GM21529 (cell line): Measurements from ENCODE around the gene ITSN1.

Source experiments
- ATAC-seq: cut with Tn5 transposase; IDR thresholded peaks from one replicate; pipeline ENCODE4 v1.9.1; 2021; ENCODE audit not compliant: unreplicated experiment

The ITSN1 gene

DNA sequence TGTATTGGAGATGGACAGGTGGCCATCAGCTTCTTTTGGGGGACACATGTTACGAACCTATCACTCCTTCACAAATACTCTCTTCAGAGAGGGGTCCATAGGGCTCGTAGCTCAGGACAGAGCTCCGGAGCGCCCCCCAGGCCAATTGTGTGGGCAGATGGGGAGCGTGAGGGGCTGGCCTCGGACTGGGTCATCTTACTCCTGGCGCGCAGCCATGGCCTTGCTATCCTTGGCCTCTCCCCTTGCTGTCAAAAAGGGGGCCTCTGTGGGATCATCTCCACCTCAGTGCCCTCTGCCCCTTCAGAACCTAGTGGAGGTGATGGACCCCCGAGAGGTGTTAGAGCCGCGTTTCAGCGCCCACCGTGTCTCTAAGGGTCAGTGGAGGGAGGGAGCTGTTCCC lies 238.3 kb downstream of the ITSN1 start:
- no peak for ATAC-seq

DNA sequence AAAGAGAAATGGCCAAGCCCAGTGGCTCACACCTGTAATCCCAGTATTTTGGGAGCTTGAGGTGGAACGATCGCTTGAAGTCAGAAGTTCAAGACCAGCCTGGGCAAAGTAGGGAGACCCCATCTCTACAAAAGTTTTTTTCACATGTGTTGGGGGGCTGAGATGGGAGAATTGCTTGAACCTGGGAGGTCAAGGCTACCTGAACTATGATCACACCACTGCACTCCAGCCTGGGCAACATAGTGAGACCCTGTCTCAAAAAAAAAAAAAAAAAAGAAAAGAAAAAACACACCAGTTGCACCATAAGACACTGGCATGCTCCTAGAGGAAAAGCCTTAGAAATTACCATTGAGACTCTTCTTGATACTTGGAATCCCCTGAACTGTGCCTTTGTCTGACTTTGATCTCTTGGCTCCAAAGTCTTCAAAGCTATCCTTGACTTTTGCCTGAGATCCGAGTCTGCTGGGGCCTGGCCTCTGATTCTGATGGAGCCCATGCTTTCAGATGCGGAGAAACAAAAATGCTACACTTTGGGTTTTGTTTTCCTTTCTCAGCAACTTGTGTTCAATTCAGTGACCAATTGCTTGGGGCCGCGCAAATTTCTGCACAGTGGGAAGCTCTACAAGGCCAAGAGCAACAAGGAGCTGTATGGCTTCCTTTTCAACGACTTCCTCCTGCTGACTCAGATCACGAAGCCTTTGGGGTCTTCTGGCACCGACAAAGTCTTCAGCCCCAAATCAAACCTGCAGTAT lies 239.6 kb downstream of the ITSN1 start:
- ATAC-seq: no peak

DNA sequence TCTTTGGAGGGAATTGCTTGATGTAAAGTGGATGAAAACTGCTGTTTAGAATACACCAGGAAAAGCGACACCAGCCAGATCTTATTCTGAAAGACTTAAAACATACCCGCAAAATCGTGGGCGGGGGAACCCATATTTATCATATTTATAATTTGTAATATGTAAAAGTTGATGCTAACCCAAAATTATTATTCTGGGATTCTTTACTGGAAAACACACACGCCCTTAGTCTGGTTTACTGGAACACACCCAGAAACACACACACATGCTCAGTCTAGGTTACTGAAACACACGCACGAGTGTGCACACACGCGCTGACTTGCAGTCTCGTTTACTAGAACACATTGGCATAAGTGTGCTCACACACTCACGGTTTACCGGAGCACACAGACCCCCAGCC lies 240.8 kb downstream of the ITSN1 start:
- ATAC-seq: no peak

DNA sequence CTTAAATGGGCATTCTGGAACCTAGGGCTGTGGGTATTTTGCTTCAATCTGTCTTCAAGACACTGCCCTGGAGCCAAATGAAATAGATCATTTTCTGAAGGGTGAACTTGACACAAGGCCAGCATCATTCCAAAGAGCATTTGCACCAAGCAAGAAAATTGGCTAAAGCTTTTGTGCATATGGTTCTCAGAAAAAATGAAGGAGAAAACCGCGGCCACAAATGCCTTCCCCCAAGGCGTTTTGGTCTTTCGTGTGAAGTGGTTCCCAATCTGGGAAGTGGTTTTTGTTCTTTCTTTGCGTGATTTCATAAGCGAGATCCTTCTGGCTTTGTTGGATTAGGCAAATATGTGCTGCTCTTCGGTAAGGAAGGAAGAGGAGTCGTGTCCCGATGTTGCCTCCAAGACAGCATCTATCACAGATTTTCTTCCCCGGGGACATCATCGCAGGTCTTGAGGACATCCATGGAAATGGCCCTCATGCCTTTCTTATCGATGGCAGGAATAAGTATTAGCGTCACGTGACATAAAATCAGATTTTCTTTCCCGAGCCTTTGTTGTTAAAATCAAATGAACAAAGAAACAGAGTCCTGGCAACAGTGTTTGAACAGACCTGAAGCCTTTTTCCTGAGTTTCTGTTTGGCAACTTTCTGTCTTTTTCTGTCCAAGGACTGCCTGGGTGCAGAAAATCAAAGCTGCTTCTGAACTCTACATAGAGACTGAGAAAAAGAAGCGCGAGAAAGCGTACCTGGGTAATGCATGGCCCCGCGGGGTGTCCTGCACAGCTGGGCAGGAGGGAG lies 242.3 kb downstream of the ITSN1 start:
- ATAC-seq: no peak

DNA sequence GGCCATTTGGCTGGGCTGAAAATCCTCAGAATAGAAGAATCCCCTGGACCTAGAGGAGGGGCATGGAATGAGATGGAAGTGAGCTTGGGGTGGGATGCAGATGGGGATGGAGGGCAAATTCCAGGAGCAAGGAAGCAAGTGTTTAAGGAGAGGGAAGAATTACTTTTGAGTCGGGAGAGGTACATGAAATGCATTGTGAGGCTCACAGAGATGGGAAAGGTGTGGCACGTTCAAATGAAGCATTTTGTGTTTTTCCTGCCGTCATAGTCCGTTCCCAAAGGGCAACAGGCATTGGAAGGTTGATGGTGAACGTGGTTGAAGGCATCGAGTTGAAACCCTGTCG lies 242.8 kb downstream of the ITSN1 start:
- no peak for ATAC-seq

DNA sequence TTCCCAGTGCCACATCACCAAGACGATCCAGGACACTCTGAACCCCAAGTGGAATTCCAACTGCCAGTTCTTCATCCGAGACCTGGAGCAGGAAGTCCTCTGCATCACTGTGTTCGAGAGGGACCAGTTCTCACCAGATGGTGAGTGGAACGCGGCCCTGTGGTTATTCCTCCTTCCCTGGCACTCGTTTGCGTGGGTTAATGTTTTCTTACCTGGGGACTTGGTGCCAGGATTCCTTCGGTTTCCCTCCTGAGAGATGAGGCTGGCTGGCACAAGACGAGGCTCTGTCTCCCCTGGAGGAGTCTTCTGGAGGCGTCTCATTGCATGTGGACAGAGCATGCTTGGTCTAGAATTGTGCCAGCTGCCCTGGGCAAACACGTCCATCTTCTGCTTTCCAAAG lies 244.0 kb downstream of the ITSN1 start:
- ATAC-seq: no peak

DNA sequence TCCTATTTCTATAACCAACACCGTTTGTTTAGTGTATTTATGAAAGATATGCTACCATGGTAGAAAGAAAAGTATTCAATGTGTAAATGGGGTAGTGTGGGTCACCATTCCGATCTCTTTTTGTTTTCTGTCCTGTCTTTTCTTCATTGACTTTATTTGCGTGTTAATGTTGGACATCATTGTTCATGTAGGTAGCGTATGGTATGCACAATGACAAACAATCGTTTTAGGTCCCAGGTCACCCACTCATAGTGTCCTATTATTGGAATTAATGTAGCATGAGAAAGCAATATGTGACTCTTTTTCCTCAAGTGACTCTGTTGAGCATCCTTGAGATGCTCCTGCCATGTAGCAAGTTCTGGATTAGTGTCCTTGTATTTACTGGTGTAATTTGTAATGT lies 247.9 kb downstream of the ITSN1 start:
- no peak for ATAC-seq

DNA sequence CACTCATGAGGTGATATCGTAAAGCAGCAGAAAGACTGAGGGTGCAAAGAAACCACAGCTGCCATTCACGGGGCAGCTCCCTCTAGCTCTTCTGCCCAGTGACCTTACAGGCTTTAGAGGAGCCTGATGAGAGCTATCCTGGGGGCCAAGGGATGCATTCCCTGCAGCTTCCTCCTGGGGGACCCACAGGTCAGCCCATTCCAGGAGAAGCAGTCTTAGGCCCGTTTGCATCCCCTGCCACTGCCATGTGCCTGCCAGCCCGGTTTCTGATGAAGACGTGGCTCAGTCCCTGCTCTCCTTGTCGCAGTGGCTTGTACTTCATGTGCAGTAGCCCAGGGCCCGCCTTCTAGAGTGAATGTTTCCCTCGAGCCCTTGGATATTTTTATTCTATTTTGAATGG lies 250.6 kb downstream of the ITSN1 start:
- ATAC-seq: no peak

DNA sequence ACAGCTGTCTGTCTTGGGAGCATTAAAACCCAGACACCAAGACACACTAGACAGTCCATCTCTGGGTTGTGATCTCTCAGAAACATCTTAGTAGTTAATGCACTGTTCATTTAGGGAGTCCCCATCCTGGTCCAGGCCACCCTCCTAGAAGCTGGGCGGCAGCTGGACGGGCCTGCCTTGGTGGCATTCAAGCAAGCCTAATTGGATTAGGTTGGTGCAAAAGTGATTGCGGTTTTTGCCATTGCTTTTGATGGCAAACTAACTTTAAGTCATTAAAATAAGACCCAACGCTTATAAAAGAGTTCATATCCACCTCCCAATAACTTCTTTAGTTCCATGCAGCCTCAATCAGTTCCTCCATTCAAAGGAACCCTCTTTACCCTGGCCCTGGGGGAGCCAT lies 251.6 kb downstream of the ITSN1 start:
- no peak for ATAC-seq

DNA sequence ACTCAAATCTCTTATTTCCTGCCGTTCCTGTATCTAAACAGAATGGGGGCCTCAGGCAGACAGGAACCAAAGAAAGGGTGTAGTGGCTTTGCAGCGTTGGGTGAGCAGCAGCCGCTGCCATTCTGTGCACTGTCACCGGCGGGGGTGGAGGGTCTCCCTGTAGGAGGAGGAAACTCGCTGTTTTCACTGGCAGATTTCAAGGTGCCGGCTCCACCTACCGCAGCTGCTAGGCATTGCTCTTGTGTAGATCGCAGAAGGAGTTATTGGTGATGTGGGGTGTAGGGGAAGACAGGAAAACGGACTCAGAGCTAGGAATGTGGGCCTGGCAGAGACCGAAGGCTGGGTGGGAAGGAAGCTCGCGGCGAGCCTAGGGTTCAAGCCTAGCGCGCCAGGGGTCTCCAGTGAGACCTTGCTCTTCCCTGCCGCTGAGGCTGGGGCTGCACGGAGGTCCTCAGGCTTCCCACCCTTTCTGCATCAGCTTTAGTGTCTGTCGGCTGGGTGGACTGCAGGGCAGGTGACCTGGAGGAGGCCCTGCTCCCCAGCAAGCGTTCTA lies 252.5 kb downstream of the ITSN1 start:
- no peak for ATAC-seq

DNA sequence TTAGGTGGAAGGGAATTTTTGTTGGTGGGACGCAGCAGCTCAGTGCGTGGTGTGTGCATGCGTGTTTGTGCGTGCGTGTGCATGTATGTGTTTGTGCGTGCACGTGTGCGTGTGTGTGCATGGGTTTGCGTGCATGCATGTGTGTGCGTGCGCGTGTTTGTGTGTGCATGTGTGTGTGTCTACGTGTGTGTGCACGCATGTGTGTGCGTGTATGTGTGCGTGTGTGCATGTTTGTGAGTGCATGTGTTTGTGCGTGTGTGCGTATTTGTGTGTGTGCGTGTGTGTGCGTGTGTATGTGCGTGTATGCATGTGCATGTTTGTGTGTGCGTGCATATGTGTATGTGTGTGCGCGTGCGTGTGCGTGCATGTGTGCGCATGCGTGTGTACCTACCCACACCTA lies 253.1 kb downstream of the ITSN1 start:
- ATAC-seq: no peak

DNA sequence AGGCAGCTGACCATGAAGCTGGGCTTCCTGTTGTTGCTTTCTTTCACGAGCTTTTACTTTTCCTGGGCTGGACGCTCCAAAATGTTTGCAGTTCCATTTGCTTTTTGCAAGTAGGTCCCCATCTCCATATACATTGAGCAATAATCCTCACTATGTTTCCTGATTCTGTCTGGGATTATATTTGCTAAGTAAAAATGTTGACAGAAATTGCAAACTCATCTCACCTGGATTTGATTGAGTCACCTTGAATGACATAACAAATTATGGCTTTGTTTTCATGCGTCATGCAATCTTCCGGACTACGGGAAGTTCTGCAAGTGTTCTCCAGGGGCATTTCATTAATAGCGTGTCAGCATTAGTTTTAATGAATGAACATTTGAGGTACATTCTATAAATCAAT lies 254.4 kb downstream of the ITSN1 start:
- no peak for ATAC-seq

DNA sequence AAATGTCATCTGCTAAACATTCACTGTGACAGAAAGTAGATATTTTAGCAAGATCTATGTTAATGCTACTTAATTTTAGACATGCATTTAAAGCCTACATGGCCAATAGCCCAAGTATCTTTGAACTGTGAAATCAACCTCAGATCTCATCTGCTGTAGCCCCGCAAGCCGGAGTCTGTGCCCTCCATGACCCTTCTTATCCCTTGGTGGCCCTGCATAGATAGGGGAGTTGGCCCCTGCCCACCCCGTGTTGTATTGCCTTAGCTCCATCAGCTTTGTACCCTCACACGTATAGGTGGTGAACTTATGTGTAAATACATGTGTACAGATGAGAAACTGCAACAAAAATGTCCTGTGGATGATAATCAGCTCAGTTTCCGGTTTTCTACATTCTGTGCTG lies 254.8 kb downstream of the ITSN1 start:
- ATAC-seq: no peak

DNA sequence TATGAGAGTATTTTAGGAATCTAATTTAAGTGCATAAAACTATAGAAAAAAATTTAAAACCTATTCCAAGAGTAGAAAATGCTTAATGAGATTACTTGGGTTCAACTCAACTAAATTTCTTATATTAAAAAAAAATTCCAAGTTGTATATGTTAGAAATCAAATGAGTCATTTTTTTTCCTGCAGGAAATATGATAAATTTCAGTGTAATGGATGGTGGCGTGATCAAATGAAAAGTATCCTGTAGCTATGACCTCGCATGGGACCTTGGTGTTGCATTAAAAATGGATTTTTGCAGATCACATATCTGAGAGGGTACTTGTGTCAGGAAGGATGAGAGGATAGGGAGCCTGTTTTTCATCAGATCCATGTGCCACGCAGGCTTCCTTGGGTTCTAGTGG lies 255.4 kb downstream of the ITSN1 start:
- no peak for ATAC-seq

DNA sequence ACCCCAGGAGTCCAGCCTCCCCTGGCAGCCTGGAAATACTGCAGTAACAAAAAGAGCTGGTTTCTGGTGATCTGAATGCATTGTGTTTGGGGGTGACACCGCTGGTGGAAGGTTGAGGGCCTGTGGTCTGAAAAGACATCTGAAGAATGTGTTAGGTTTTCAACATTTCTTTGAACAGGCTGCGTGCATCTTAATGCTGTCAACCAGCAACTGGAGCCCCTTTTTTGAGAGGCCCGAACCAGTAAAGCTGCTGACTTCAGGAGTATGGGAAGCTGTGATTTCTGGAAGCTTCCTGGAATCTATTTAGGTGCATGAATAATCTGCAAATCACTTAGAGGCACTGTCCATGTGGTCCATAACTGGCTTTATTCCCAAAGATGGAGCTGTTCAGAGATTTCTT lies 256.3 kb downstream of the ITSN1 start:
- ATAC-seq: no peak

DNA sequence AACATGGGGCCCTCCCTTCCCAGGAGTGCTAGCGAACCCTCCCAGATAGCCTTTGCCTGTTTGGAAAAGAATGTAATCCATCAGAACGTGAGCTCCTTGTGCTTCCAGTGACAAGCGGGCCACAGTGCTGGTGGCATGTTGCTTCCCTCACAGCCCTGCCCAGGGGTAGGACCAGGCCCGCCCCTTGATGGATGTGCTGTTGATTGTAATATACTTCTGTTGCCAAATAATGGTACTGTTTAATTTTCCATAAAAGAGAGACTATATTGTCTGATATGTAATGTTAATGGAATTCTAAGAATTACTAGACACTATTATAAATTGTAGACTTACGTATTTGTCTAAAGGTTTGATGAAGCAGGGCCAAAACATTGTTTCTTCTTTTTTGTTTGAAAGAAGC lies 256.9 kb downstream of the ITSN1 start:
- no peak for ATAC-seq

DNA sequence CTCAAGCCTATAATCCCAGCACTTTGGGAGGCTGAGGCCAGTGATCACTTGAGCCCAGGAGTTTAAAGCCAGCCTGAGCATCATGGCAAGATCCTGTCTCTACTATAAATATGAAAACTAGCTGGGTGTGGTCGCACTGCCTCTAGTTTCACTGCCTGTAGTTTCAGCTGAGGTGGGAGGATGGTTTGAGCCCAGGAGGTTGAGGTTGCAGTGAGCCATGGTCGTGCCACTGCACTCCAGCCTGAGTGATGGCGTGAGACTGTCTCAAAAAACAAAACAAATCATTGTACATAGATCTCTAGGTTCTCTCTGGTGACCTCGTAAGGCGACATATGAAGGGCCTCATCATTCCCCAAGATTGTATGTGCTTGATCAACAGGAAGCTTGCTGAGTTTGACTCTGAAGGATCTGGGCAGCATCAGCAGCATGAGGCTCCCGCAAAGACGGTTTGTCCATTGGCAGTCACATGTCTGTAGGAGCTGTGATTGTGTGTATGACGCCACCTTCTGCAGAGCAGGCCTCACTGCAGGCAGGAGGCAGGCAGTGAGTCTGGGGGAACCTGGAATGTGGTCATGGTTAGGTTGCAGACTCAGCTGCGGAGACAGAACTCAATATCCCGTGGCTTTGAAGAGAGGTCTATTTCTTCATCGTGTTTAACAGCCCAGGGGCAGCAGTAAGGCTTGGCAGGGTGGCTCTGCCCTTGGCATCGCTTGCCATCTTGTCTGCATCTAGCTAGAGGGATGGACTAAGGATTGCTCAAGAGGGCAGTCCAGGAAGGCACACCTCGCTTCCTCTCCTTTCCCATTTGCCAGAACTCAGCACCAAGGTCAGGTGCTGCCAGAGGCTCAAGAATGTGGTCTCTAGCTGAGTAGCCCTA lies 259.3 kb downstream of the ITSN1 start:
- no peak for ATAC-seq

DNA sequence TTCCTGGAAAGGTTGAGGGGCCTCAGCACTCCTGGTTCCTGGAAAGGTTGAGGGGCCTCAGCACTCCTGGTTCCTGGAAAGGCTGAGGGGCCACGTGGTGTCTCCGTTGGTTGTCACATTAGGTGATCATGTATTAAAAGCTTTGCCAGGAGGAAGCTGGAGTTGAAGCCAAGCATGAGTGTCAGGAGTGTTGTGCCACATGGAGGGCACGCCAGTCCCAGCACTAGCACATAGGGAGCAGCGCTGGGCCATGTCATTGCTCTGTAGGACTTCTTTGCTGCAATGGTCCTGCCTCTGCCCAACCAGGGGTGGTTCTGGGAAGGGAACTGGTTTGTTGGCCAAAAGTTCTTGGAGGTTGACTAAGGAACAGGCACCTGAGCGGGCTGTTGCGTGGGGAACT lies 260.0 kb downstream of the ITSN1 start:
- no peak for ATAC-seq

DNA sequence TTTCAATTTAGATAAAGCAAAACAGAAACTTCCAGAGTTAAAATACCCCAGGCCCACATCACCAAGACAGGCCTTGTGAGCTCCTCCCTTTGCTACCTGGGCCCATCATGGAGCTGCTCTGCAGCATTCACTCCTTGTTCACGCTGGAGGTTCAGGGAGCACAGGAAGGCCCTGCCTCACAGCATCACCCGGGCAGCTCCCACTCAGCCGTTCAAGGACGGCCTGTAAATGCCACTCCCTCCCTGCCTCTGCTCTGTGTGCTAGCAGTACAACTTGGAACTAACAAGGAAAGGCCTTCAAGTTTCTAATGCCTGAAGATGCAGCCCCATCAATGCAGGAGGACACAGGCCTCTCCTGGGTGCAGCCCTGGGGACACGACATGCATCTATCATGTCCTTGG lies 261.7 kb downstream of the ITSN1 start:
- ATAC-seq: no peak

DNA sequence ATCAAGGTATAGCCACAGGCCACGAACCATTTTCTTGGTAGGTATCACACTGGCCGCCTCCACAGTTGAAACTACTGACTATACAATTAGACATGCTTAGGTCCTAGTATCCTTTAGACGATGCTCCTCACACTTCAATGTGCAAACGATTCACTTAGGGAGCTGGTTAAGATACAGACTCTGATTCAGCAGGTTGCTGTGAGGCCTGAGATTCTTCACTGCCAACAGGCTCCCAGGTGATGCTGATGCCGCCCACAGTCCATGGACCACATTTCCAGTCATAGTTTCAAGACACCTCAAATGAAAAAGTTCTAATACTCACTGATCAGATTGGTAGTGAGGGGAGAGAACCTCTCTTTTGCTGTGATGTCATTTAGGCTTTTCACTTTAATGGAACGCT lies 266.5 kb downstream of the ITSN1 start:
- ATAC-seq: no peak

DNA sequence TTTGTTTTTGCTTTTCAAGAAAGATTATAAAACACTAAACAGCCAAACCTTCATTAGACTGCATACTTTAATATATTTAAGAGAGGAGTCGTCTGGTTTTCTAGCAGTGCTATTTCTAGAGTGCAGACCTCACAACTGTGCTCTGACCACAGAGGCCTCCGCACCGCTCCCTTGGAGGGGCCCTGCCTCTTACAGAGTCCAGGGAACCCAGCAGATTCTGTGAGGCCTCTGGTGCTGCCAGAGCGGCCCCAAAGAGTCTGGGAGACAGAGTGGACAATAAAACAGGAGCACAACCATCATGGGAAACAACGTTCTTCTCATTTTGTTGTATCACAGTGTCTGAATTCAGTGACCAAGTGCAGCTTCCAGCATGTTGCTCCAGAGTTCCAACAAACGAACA lies 267.5 kb downstream of the ITSN1 start:
- no peak for ATAC-seq

DNA sequence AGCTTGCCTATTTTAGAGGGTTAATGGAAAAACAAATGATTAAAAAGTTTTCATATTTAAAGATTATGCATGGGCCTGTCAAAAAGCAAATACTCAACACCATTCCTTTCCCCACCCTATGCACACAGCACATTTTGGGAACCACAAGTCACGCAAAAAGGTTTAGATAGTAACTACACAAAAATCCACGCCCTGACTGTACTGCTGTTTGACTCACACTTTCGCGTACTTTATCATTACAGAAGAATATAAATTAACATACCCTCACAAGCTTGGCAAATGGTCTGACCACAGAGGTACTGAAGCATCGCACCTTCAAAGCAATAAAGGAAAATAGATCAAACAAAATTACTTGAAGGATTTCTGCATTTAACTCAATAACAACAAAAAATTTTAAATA lies 271.9 kb downstream of the ITSN1 start:
- ATAC-seq: no peak
